Testis (tissue), 3 donors: ENCODE measurements around the gene SLC17A5. TPM values are rescaled to one million over a fixed set of nuclear protein-coding genes. Genes with fewer than 3 reads are reported as not detected.

Source experiments
- DNase-seq: peaks from one replicate; pipeline ENCODE4 v3.0.0-alpha.2; 2019
- H3K27ac ChIP-seq, 2 donors: fragments of 200-600 bp; sonication (generic); one replicate each; pipeline ENCODE4 v1.5.1; 2019
- H3K27me3 ChIP-seq: fragments of 200-600 bp; sonication (generic); one replicate; pipeline ENCODE4 v1.5.1; 2019
- H3K36me3 ChIP-seq: fragments of 200-600 bp; sonication (generic); one replicate; pipeline ENCODE4 v1.5.1; 2017; ENCODE audit warnings: low read depth; ENCODE audit errors: missing control alignments
- H3K4me1 ChIP-seq: fragments of 200-600 bp; sonication (generic); one replicate; pipeline ENCODE4 v1.5.1; 2019
- H3K4me3 ChIP-seq, 2 donors: fragments of 200-600 bp; sonication (generic); one replicate each; pipeline ENCODE4 v1.5.1; 2017 to 2019
- H3K9me3 ChIP-seq: fragments of 200-600 bp; sonication (generic); one replicate; pipeline ENCODE4 v1.5.1; 2017
- POLR2A ChIP-seq: fragments of 450-650 bp; IDR thresholded peaks from one replicate; pipeline ENCODE4 v1.6.1; 2017; ENCODE audit warnings: antibody characterized with exemption, mild to moderate bottlenecking, moderate library complexity
- WGBS, 2 donors: methylation state at CpG; one replicate each; pipeline ENCODE4 v1.1.5; 2018; 5-methylcytosine and 5-hydroxymethylcytosine counted together
- intact Hi-C: fragments of 100-400 bp; cut with DNase I; formaldehyde crosslinking; loops from one replicate; pipeline ENCODE4 v1.15.1; 2023; ENCODE audit warnings: low total_unique reads
- polyA plus RNA-seq: library from polyadenylated mRNA; stranded (reverse); fragments of 350-450 nt; fragmentation: Illumina TruSeq; extraction: RNeasy Lipid Tissue Mini Kit (QIAGEN cat#74804); gene quantifications from one replicate; pipeline ENCODE4 v1.2.3, GENCODE V29; 2014; ENCODE audit warnings: low read depth, low replicate concordance; ENCODE audit not compliant: insufficient read depth
- total RNA-seq, 2 donors: library from RNA; depleted of rRNA; stranded (reverse); fragments of >200 nt; gene quantifications; one replicate each; pipeline ENCODE4 v1.2.3, GENCODE V29; 2016
- TF ChIP-seq, protein P1 (sequence below), 3 experiments: fragments of 450-650 bp in 2 of 3; fragments of 200-600 bp in 1 of 3; sonication (generic) in 1 of 3; IDR thresholded peaks; one replicate each; pipeline ENCODE4 v1.5.1; 2016 to 2019; ENCODE audit warnings: antibody characterized with exemption in 3 of 3, mild to moderate bottlenecking in 2 of 3, moderate library complexity in 1 of 3

Gene SLC17A5
- total and polyA plus RNA-seq, 3 donors from 2014 or later = 8.7 to 16.1 (median 12.5) TPM

DNA sequence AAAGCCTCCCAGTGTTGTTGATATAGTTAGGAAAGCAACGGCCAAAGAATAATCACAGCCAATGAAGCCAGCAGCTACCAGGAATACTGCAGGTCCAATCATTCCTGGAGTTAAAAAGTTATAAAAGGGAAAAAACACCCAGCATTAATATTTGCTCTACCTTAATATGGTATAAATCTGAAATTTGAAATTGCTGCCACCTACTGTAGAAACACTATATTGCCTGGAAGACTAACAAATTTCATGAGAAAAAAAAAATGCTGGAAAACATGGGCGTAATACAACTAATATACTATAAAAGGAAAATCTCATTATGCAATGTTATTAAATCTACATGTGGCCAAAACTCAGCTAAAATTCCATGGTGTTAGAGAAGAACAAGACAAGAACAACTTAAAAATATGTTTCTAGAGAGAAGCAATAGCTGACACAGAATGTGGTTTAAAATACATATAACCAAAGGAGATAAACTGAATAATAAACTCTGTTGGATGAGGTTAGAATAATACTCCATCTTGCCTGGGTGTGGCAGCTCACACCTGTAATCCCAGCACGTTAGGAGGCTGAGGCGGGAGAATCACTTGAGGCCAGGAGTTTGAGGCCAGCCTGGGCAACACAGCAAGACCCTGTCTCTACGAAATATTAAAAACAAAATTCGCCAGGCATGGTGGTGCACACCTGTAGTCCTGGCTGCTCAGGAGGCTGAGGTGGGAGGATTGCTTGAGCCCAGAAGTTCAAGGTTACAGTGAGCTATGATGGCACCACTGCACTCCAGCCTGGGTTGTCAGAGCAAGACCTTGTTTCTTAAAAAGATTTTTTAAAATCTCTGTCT lies 43.1 kb downstream of the SLC17A5 start:
- intact Hi-C loops = loop anchor here (10.0 kb wide), 1 partner anchor 86 kb away; the partner anchor contains the start of gene EEF1A1
- no peak overlapping the region for H3K27ac ChIP-seq
- H3K27me3 ChIP-seq = no peaks in the 10 kb centered on the region
- no peaks in the 10 kb centered on the region for H3K4me1 ChIP-seq
- H3K36me3 ChIP-seq = no peaks in the 10 kb centered on the region
- TF ChIP-seq, protein P1, sequence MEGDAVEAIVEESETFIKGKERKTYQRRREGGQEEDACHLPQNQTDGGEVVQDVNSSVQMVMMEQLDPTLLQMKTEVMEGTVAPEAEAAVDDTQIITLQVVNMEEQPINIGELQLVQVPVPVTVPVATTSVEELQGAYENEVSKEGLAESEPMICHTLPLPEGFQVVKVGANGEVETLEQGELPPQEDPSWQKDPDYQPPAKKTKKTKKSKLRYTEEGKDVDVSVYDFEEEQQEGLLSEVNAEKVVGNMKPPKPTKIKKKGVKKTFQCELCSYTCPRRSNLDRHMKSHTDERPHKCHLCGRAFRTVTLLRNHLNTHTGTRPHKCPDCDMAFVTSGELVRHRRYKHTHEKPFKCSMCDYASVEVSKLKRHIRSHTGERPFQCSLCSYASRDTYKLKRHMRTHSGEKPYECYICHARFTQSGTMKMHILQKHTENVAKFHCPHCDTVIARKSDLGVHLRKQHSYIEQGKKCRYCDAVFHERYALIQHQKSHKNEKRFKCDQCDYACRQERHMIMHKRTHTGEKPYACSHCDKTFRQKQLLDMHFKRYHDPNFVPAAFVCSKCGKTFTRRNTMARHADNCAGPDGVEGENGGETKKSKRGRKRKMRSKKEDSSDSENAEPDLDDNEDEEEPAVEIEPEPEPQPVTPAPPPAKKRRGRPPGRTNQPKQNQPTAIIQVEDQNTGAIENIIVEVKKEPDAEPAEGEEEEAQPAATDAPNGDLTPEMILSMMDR (IDR thresholded peaks at IDR 0.05) = peak in 2 of 3 experiments; percentile 37 to 65
- TF ChIP-seq POLR2A = no peak
- no peak overlapping the region for H3K4me3 ChIP-seq
- no peak for DNase-seq
- no peaks in the 10 kb centered on the region for H3K9me3 ChIP-seq
- WGBS, 2 donors = 63 to 67% methylated on average over 6 of the region's 6 CpGs

DNA sequence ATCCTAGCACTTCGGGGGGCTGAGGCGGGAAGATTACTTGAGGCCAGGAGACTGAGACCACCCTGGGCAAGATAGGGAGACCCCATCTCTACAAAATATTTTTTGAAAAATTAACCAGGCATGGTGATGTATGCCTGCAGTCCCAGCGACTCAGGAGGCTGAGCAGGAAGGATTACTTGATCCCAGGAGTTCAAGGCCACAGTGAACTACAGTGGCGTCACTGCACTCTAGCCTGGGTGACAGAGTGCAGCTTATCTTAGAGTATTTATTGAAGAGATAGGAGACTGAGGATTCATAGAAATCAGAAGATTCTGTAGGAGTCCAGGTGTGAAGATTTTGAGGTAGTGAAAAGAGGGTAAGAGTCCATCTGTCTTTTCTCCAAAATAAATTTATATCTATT lies 45.0 kb downstream of the SLC17A5 start:
- H3K27ac ChIP-seq = no peak overlapping the region
- no peaks in the 10 kb centered on the region for H3K4me1 ChIP-seq
- peak; percentile 70 for DNase-seq
- H3K4me3 ChIP-seq = no peak overlapping the region
- no peaks in the 10 kb centered on the region for H3K9me3 ChIP-seq
- TF ChIP-seq, protein P1 (IDR thresholded peaks at IDR 0.05) = no peak
- no peak for TF ChIP-seq POLR2A
- no peaks in the 10 kb centered on the region for H3K36me3 ChIP-seq
- 68 to 71% methylated on average over 4 of the region's 4 CpGs for WGBS, 2 donors
- intact Hi-C loops = no loop called here
- no peaks in the 10 kb centered on the region for H3K27me3 ChIP-seq

DNA sequence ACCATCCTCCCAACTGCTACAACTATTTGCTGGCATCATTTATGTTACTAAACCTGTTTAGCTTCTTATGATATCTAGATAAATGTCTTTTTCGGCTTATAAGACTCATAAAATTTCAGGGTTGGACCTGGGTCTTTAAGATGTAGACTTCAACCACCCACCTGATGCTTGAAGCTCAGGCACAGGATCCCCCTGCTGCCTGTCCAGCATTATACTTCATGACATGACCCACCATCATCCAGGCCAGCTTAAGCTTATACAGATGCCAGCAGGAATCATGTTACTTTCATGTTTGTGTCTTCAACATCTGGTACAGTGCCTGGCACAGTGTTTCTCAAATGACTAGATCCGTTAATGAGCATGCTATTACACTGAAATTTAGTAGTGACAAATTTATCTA lies 47.4 kb downstream of the SLC17A5 start:
- Histone ChIP-seq H3K36me3 (no peaks in the 10 kb centered on the region), H3K4me3 (no peak overlapping the region), H3K4me1 (no peaks in the 10 kb centered on the region), H3K9me3 (no peaks in the 10 kb centered on the region), H3K27me3 (no peaks in the 10 kb centered on the region), H3K27ac (no peak overlapping the region)
- WGBS, 2 donors = 89 to 95% methylated on average over 2 of the region's 2 CpGs
- TF ChIP-seq POLR2A = no peak
- TF ChIP-seq, protein P1 (IDR thresholded peaks at IDR 0.05) = no peak
- DNase-seq = no peak
- intact Hi-C loops = no loop called here

DNA sequence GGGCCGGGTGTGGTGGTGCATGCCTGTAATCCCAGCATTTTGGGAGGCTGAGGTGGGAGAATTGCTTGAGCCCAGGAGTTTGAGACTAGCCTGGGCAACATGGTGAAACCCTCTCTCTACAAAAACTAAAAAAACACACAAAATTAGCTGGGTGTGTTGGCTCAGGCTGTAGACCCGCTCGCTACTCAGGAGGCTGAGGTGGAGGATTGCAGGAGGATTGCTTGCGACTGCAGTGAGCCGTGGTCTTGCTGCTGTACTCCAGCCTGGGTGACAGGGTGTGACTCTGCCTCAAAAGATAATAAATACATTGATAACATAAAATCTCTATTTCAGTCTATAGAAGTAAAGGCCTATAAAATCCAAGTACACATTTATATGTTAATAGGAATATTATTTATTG lies 49.3 kb downstream of the SLC17A5 start:
- no peak overlapping the region for H3K4me3 ChIP-seq
- no peak overlapping the region for H3K27ac ChIP-seq
- no peaks in the 10 kb centered on the region for H3K4me1 ChIP-seq
- H3K27me3 ChIP-seq = no peaks in the 10 kb centered on the region
- H3K36me3 ChIP-seq = no peaks in the 10 kb centered on the region
- TF ChIP-seq, protein P1 (IDR thresholded peaks at IDR 0.05) = no peak
- no peak for DNase-seq
- WGBS, 2 donors = 93 to 98% methylated on average over 5 of the region's 5 CpGs
- intact Hi-C loops = no loop called here
- no peaks in the 10 kb centered on the region for H3K9me3 ChIP-seq

DNA sequence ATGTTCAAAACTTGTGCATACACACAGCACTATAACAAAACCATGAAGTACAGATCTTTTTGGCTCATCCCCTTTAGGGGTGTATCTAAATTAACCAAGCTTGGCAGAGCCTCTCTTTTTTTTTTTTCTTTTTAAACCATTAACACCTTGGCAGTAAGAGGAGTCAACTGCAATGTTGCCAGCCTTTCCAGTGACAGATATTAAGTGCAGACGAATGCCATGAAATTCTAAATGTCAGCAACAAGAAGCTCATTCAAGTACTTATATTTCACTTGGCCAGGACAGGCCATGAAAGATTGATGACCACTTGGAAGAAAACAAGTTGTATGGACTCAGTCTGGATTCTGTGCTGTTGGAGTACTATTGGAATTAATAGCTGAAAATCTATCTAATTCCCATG lies 49.8 kb downstream of the SLC17A5 start:
- no peaks in the 10 kb centered on the region for H3K27me3 ChIP-seq
- H3K4me3 ChIP-seq = no peak overlapping the region
- H3K36me3 ChIP-seq = no peaks in the 10 kb centered on the region
- no peaks in the 10 kb centered on the region for H3K4me1 ChIP-seq
- no peak overlapping the region for H3K27ac ChIP-seq
- TF ChIP-seq, protein P1 (IDR thresholded peaks at IDR 0.05) = no peak
- no peak for TF ChIP-seq POLR2A
- H3K9me3 ChIP-seq = no peaks in the 10 kb centered on the region
- WGBS, 2 donors = 59 to 92% methylated on average over 1 of the region's 1 CpG
- intact Hi-C loops = no loop called here
- no peak for DNase-seq
